GM12865 (cell line): ENCODE measurements around the gene ARID5B.

Source experiments
- DNase-seq: peaks from one replicate; pipeline ENCODE4 v3.0.0; 2010; ENCODE audit warnings: low read depth
- H3K4me3 ChIP-seq: 2 replicates; pipeline ENCODE4 v1.5.1; 2011; ENCODE audit warnings: mild to moderate bottlenecking, low read depth, low read length, control low read depth
- TF ChIP-seq, protein P1 (sequence below): IDR thresholded peaks from 2 replicates; pipeline ENCODE4 v1.5.1; 2011; ENCODE audit warnings: low read length, control low read depth, low read depth, inconsistent platforms; ENCODE audit not compliant: insufficient read depth; ENCODE audit errors: missing control alignments

The ARID5B gene

DNA sequence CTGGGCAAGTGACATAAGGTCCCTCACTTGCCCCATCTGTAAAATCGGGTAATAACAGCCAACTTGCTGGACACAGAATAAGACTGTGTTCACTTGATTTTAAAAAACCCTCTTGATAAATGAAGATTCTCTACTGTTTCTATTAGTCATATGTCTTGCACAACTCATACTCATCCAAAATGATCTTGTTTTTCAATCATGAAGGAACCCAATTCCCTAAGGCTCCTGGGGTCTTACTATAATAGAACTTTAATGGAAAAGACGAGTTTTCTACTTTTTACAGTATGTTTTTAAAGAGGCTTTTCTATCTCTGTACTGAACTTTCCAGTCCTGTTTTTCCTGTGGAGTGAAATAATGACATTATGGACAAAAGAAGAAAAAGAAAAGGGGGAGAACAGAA, 103.8 kb downstream of the ARID5B start:
- TF ChIP-seq, protein P1, sequence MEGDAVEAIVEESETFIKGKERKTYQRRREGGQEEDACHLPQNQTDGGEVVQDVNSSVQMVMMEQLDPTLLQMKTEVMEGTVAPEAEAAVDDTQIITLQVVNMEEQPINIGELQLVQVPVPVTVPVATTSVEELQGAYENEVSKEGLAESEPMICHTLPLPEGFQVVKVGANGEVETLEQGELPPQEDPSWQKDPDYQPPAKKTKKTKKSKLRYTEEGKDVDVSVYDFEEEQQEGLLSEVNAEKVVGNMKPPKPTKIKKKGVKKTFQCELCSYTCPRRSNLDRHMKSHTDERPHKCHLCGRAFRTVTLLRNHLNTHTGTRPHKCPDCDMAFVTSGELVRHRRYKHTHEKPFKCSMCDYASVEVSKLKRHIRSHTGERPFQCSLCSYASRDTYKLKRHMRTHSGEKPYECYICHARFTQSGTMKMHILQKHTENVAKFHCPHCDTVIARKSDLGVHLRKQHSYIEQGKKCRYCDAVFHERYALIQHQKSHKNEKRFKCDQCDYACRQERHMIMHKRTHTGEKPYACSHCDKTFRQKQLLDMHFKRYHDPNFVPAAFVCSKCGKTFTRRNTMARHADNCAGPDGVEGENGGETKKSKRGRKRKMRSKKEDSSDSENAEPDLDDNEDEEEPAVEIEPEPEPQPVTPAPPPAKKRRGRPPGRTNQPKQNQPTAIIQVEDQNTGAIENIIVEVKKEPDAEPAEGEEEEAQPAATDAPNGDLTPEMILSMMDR: no peak
- H3K4me3 ChIP-seq: no peak overlapping the region
- DNase-seq: no peak

DNA sequence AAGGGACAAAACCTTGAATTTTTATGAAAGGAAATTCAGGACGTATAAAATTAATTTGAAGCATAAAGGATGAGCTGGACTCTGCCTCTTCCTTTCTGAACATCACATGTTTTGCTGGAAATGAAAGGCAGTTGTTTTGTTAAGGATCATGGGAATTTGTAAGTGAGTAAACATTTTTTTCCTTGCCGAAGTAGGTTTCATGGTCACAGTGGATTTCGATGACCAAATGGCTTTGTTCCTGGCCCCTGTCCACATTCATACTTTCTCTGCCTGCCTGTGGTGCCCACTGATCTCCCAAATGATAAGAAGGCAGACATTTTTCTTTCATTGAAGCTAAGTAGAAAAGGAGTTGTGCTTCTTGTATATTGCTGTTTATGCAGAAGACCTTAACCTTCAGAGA, 104.2 kb downstream of the ARID5B start:
- H3K4me3 ChIP-seq: no peak overlapping the region
- DNase-seq: no peak
- TF ChIP-seq, protein P1: no peak

DNA sequence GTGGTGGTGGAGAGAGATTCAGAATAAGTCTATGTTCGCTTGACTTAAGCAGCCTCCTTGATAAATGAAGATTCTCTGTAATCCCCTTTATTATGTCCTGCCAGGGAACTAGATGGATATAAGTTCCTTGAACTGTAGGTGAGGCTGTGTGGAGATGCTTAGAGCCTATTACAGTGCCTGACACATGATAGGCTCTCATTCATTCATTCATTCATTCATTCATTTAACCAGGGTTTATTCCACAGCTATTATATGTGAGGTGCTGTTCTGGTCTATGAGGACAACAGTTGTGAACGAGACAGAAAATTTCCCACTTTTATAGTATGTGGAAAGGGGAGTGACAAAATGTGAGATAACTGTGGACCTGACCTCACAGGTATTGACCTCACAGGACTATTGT, 105.6 kb downstream of the ARID5B start:
- TF ChIP-seq, protein P1: no peak
- DNase-seq: no peak
- no peak overlapping the region for H3K4me3 ChIP-seq

DNA sequence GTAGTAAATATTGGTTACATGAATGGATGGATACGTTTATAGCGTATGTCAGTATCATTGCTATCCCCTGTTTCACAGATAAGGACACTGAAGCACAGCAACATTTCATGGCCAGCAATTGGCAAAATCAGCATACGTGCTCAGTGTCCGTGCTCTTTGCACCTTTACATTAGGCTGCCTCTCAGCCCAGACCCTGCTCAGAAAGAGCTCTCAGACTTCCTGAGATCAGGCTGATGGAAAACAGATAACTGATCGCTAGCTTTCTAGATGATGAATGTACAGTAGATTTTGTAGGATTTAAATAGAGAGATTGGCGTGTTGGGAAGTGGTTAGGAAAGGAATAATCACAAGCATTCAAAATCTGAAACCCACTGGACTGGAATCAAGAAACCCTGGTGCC, 106.7 kb downstream of the ARID5B start:
- no peak overlapping the region for H3K4me3 ChIP-seq
- TF ChIP-seq, protein P1: no peak
- no peak for DNase-seq

DNA sequence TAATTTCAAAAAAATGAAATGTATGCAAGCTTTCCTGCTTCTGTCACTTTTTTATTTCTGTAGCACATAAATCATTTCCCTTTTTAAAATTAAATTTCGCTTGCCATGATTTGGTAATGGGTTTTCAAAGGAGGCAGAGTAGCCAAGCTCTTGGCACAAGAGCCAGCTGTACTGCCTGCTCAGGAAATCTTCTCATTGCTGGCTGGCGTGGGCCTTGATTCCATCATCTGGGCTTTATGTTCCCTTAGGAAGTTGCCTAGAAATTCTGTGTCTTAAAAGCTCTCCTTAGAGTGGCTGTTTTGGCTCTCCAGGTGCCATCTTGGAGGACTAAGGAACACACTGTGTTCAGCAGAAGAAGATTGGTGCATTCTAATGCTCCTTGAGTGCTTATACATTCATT, 107.4 kb downstream of the ARID5B start:
- no peak for DNase-seq
- H3K4me3 ChIP-seq: no peak overlapping the region
- TF ChIP-seq, protein P1: no peak

DNA sequence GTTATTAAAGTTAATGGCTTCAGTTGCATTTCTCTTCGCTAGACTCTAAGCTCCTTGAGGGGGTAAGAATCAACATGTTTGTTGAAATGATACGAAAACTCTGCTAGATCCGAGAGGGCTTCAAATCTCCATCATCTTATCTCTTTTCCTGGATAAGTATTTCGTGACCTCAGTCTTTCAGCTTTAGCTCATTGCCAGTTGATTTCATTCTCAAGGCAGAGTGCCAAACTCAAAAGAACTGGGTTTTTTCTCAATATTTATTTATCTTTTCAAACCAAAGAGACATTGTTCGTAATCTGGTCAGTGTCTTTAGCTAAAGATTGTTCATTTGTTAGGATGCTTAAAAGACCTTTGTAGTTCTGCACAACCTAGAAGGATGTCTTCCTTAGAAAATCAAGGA, 108.9 kb downstream of the ARID5B start:
- no peak overlapping the region for H3K4me3 ChIP-seq
- DNase-seq: no peak
- TF ChIP-seq, protein P1: no peak

DNA sequence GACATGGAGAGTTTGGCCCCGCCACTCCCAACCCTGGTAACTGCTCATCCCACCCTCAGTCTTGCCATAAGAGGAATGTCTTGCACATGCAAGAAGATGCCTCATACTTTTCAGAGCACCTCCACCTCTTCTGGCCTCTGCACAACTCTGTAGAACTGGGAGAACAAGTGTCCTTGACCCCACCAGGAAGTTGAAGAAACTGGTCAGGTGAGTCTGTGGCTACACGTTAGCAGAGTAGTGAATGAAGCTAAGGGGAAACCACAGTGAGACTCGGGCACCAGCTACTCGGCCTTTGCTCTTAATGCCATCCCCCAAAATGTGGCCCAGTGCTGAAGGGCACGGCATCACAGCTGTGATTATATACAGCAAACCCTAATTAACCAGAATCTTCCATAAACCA, 110.1 kb downstream of the ARID5B start:
- TF ChIP-seq, protein P1: no peak
- H3K4me3 ChIP-seq: no peak overlapping the region
- no peak for DNase-seq
